GM21381 (cell line): ENCODE data around the gene COPS4.
A peak's percentile ranks its signal among the peaks of the same experiment; 100 is the strongest.
"Not testable (repeated sequence)": the region's sequence is repeated elsewhere in the genome, so short reads cannot be mapped to it uniquely, and the experiment has no call there.

Experiments
- ATAC-seq: cut with Tn5 transposase; IDR thresholded peaks from one replicate; pipeline ENCODE4 v1.9.1; 2021; ENCODE audit warnings: mild to moderate bottlenecking, moderate library complexity; ENCODE audit not compliant: unreplicated experiment

The COPS4 gene

DNA sequence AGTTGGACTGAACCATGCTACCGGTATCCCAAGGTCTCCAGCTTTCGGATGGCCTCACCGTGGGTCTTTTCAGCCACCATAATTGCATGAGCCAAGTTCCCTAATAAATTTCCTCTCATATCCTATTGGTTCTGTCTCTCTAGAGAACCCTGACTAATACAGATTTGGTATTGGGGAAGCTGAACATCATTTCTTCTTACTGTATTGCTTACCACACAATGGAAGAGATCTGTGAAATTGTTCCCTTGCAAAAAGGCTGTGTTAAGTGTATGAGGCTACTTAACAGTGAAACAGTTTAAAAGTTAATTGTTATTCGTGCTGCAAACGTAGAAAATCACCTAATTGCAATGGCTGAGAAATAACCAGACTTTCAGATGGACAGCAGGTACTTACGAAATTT is 45.6 kb downstream of the COPS4 start:
- no peak for ATAC-seq

DNA sequence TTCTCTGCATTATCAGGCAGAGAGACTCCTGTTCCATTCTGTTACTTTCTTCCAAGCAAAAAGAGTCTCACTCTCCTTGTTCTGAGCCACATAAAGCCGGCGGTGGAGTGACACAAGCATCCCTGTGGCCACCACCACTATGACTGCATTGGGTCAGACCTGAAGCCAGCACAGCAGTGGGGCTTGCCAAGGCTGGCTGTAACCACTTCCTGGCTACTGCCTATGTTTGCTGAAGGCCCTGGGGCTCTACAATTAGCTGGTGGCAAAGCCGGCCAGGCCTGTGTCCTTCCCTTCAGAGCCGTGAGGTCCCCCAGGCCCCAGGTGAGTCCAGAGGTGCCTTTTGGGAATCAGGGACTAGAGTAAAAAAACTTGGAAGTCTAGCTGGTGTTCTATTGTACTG is 47.8 kb downstream of the COPS4 start:
- ATAC-seq: no peak

DNA sequence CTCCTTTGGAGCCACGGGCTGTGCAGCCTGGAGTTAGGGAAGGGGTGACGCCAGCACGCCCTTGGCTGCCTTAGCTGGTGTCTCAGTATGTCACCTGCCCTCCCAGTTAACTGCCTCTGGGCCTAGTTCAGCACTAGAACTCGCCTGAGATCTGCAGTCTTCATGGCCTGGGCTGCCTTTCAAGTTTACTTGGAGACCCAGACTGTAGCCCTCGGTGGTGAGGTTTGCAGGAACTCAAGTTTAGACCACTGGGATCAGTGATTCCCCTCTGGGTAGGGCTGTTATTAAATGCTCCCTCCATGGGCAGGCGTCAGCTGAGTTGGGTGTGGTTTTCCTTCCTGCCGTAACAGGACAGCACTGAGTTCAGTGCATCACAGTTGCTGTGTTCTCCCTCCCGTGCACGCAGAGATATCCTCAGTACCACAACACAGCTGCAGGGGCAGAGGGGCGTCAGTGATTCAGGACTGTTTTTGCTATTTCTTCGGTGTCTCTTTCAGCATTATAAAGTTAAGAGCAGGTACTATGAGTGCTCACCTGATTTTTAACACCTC is 49.0 kb downstream of the COPS4 start:
- no peak for ATAC-seq

DNA sequence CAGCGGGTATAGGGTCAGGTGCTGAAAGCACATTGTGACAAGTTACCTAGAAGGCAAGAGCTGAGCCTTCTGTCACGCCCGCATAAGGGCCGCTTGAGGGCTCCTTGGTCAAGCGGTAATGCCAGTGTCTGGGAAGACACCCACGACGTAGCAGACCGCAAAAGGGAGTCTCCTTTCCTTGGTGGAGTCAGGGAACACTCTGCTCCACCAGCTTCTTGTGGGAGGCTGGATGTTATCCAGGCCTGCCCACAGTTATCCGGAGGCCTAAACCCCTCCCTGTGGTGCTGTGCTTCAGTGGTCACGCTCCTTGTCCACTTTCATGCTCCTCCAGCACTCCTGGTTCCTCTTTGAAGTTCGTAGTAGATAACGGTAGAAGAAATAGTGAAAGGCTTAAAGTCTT is 50.0 kb downstream of the COPS4 start:
- ATAC-seq: not testable (repeated sequence)

DNA sequence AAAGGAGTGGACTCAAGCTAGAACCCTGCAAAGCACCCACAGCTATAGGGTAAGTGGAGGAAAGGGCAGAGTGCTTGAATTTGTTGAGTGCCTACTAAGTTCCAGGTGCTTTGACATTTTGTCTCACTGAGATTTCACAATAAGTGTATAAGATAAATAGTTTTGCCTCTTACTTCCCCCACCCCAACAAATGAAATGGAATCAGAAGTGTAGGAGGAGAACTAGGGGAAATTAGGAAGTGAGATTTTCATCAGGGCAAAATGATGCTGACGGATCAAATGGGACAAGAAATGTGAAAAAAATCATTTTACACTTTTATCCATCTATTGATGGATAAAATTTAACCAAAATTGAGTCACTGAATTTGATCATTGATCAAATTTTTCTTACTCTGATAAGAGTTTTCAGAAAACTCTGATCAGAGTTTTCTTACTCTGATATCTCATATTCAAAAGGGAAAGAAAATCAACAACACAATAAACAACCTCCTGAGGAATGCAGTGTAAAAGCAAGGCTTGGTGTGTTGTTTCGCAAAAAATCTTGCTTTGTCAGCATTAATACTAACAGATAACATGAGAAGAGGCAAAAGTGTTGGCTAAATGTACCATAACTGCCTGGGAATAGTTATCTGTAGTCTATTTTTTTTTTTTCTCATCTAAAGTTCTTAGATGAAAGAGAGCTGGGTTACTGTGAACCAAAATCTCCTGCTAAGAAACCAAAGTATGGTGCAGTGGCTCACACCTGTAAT is 54.6 kb downstream of the COPS4 start:
- ATAC-seq: no peak

DNA sequence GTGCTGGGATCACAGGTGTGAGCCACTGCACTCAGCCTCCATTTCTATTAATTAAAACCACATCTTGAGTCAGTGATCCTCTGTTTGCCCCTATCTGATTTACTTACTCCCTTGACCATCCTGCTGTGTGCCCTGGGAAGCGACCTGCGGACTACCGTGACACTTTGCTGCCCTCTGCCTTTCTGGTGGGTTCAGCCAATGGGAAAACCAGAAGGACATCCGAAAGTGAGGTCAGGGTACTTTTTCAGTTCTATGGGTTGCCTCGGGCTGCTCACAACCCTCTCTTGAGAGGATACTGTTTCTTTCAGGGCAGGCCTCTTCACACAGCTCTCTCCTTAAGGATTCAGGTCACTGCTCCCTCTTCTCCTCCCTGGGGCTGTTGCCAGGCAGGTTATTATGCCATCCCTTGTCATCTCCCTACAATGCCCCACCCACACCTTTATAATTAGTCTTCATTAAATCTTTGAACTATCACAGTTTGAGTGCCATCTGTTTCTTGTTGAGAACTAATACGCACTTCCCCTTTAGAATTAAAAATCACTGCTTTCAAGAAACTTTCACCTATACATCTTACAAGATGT is 58.2 kb downstream of the COPS4 start:
- no peak for ATAC-seq

DNA sequence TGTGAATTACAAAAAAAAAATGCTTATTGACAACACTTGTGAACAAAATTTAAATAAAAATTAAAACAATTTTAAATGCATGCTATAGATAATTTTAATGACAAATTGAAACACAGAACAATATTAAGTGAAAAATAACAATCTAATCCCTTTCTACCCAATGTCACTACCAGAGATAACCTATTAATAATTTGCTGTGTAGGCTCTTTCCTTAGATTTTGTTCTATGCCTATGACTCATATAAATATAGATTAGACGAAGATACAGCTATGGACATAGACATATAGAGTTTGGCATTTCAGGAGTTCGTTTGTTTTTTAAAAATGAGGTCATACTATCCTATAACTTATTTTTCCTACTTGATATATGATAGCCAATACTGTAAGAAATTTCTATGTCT is 61.4 kb downstream of the COPS4 start:
- no peak for ATAC-seq

DNA sequence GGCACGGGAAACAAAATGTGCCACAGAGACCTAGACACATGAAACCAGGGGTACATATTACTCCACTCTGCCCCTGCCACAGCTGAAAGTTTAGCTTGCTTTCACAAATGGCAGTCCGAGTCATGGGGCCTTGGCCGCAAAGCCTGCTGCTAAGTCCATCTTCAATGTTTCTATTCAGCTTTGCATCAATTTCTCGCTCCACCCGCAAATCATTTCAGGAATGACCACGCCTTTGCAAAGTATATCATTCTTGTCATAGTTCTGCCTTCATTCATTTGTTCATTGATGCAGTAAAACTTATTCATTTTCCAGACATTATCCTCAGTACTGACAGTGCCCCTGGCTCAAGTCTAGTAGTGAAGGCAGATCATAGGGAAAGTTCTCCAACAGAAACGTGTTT is 70.0 kb downstream of the COPS4 start:
- ATAC-seq: no peak

DNA sequence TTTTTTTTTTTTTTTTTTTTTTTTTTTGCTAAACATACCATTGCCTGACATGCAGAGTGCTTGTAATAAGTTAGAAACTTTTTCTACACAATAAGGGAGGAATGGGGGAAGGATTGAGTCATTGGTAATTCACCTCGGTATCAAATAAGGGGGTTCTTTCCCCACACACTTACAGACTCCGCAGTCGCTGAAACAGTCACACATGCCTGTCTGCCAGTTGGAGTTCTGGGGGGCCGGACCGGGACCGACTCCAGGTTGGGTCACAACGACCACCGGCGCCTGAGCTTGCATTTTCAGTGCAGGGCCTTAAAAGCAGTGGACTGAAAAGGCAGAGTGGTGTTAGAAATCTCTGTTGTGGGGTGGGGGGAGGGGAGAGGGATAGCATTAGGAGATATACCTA is 72.6 kb downstream of the COPS4 start:
- ATAC-seq: no peak

DNA sequence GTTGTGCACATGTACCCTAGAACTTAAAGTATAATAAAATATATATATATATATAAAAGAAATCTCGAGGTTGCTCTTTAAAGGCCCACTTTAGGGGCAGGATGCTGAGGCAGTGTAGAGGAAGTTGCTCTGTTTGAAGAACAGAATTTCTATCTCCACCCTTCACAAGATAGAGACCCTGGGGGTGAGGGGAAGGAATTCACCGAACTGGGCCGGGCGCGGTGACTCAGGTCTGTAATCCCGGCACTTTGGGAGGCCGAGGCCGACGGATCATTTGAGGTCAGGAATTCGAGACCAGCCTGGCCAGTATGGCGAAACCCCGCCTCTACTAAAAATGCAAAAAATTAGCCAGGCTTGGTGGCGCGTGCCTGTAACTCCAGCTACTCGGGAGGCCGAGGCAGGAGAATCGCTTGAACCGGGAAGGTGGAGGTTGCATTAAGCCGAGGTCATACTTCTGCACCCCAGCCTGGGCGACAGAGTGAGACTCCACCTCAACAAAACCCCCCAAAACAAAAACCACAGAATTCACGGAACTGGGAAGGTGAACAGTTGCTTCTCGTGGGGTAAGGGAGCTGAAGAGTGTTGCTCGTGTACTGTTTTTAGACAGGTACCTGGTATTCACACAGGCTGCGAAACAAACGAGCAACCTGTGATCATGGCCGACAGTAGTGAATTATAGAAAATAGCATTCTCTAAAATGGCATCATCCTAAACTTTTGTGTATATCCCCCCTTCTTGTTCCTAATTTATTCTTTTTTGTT is 73.3 kb downstream of the COPS4 start:
- ATAC-seq: no peak

DNA sequence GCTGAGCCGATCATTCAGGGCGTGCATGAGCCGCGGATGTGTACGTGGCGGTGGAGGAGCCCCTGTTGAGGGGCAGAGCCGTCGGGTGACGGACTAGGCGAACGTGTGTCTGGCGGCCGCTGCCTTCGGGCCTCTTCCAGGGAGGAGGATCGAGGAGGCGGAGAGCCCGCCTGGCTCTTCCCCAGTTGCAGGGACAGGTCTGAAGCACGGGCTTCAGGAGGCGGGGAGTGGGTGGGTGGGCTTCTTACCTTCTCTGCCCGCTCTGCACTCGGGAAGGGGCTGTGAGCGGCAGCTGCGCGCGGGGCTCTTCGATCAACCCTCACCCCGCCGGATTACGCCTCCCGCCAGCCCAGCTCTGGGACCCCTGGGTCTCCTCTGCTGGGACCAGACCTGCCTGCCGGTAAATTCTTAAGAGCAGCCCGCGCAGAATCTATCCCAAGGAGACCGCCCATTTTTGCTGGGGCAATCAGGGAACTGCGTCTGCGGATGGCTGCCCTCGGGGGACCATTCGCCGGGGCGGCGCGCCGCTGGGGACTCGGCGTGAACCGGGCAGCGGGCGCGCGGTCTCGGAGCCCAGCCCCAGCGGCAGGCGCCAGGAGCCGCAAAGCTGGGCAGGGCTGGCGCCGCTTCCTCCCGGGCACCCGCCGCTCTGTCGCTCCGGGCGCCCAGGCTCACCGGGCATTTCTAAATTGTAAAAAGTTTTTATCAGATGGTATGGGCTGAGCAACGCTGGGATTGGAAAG is 74.7 kb downstream of the COPS4 start:
- peak; percentile 16 for ATAC-seq

DNA sequence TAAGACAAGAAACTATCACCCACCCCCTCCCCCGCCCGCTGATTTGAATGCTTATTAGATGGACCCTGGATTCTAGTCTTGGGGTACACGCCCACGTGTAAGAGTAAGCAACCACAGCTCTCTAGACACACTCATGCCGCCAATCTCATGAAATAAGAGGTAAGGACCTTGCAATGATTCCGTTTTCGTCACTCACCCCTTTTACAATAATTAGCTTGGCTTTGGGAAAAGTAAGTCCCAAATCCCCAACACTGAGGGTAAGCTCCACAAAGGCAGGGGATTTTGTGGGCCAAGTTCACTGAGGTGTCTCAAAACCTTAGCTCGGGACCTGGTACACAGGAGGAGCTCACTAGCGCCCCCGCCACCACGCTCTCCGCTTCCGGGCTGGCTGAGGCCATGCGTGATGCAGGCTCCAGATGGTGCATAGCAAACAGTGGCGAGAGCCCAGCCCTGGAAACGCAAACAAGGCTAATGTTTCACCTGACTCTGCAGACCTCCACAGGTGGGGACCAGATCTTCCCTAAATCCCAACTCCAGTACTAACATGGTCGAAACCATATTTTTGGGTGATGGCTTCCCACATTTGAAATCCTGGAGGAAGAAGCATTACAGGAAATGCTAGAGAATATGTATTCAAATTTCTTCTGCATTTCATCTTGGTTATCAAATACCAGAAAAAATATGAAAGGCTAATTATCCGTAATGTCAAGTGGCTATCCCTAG is 75.4 kb downstream of the COPS4 start:
- peak; percentile 62 for ATAC-seq

DNA sequence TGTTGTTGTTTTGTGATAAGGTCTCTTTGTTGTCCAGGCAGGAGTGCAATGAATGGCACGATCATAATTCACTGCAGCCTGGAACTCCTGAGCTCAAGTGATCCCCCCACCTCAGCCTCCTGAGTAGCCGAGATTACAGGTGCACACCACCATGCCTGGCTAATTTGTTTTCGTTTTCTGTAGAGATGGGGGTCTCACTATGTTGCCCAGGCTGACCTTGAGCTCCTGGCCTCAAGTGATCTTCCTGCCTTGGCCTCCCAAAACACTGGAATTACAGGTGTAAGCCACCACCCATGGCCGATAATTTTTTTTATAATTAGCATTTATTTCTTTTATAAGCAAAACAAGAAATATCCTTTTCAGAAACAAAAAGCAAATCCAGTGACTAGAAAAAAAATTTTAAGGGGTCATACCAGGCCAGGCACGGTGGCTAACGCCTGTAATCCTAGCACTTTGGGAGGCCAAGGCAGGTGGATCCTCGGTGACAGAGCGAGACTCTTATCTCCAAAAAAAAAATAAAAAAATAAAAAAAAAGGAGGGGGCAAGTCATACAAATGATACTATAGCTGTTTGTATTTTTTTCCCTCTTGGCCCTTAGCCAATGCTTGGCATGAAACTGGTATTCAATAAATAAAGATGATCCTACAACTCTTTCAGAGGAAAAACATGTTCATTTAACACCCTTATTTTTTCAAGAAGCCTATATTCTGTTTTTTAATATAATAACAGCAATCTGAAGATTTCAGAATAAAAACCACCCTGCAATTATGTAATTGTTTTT is 76.2 kb downstream of the COPS4 start:
- ATAC-seq: no peak

DNA sequence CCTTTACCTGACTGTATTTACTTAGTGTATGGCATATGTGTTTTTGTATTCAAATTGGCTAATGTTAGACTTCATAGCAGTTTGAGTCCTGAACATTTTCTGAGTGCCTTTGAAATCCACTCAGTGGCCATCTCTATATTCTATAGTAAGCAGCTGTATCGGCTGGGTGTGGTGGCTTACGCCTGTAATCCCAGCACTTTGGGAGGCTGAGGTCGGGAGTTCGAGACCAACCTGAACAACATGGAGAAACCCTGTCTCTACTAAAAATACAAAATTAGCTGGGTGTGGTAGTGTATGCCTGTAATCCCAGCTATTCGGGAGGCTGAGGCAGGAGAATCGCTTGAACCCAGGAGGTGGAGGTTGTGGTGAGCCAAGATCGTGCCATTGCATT is 76.8 kb downstream of the COPS4 start:
- ATAC-seq: not testable (repeated sequence)

DNA sequence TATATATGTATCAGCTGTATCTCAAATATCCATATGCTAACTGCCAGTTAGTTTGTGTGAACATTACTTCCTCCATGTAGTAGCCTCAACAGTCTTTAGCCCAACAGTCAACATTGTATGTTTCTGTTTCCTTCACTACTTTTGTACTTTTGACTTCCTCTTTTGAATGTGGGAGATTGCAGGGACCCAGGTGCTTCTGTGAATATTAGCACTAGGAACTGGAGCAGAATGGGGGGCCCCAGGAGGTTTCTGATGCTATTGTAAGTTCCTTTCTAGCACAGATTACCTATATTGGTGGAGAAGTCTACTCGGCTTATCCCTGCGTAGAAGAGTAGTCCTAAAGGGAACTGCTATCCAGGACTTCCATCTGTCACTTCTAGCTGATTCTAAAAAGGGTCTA is 77.2 kb downstream of the COPS4 start:
- peak; percentile 37 for ATAC-seq

DNA sequence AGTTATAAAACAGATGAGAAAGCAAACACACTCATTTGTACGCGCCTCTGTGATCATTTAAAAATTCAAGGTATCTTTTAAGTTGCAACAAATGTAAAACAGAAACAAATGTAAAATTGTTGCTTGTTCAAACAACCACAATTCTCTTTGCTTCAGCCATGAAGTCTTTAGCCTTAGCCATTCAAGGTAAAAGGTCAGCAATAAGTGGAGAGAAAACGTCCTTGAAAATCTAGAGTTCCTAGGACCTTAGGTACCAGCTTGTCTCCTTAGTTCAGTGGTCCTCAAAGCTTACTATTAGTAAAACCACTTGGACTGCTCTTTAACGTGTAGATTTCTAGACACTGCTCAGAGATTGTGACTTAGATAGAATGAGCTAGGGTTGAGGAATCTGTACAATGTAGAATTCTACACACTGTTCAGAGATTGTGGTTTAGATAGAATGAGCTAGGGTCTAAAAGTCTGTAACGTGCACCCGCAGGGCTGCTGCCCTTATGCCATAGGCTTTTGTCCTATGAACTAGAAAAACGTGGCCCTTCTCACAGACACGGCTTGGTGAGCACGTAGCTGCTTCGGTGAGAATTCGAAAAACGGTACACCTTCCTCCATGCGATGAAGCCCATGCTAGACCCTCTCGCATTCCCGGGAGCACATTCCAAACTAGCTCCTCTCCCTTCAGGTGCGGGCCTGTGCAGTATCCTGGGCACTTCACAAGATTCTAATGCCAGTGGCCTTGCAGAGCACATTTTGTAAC is 77.9 kb downstream of the COPS4 start:
- no peak for ATAC-seq

DNA sequence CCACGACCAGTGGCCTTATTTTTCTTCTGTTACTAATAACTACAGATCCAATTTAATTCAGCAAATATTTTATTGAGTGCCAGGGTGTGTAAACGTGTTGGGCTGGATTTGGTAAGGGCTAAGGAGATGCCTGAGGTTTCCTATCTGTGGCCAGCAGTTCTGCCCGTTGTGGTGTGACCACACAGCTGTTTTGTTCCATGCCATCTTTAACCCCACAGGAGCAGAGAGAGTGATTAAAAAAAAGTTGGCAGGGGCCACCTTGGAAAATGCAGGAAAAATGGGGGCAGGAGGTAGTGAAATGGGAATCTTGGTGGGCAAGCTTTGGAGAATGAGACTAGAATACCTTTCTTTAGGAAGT is 78.4 kb downstream of the COPS4 start:
- no peak for ATAC-seq

DNA sequence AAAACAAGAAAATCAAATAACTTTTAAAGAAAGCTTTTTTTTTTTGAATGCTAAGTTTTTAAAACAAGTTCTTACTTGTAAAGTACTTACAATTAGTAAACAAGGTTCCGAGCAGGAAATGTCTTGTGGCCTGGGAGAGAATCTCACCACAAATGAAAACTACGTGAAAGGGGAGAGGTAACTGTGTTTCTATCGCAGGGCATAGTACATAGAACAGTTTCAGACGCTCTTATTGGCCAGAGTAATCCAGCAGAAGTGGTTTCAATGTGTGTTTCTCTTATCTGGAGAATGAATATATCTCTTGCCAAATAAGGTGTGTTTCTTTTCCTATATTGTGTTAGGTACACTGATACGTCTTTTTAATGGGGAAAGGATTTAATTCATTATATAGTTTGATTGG is 79.6 kb downstream of the COPS4 start, which contains the start of gene PLAC8:
Gene PLAC8 (minus strand): TSS at position 154 of the 400 bp plus-strand sequence. CDS start 6,808 bp downstream, outside the sequence.
- ATAC-seq: peak; percentile 36

DNA sequence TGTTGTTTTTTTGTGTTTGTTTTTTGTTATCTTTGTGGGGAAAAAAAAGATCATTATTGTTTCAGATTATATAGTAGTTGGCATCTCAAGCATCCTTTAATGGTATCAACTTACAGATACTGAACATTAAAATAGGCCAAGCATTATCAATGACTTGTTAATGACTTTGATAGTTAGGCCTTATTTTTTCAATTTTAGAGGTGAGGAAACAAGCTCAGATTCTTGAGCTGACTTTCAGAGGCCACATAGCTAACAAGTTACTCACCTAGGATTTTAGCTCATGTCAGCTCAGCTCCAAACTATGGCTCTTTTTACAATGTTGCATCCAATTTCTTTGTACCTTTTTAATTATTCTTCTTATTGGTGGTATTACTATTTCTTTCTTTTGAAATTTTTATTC is 80.0 kb downstream of the COPS4 start:
- no peak for ATAC-seq
